ENCODE data around the gene EXOSC1. TPM values are rescaled to one million over a fixed set of nuclear protein-coding genes. Genes with fewer than 3 reads are reported as not detected.
"Not testable (repeated sequence)": the region's sequence is repeated elsewhere in the genome, so short reads cannot be mapped to it uniquely, and the experiment has no call there.

EXOSC1 gene
- polyA plus RNA-seq, 1 donor from 2014 or later: 33.5 TPM

GRCh38 chr10:97423757-97424098 lies 22.1 kb downstream of the EXOSC1 start:
- H4K20me1 ChIP-seq (ENCODE audit: insufficient read depth); H2AFZ ChIP-seq (ENCODE audit: low read depth, low read length); H3K27me3 ChIP-seq (ENCODE audit: insufficient read depth, low read depth, low read length); H3K27ac ChIP-seq (ENCODE audit: low read length); H3K4me2 ChIP-seq (ENCODE audit: low read length); H3K9ac ChIP-seq (ENCODE audit: low read length); H3K4me3 ChIP-seq (ENCODE audit: low read length); H3F3A ChIP-seq (ENCODE audit: insufficient read depth, low read length, poor library complexity, severe bottlenecking); H3K9me3 ChIP-seq (ENCODE audit: low read length); H3K9me2 ChIP-seq (ENCODE audit: insufficient read depth, low read length); H3K36me3 ChIP-seq (ENCODE audit: insufficient read depth, low read length): not testable (repeated sequence)
- H3K79me2 ChIP-seq (replicated peaks; ENCODE audit: insufficient read depth, low read length): peaks cover 19% of the 10 kb centered on the region

- Histone ChIP-seq H3K9me3 (ENCODE audit: low read length) (no peaks in the 10 kb centered on the region), H3K27me3 (ENCODE audit: insufficient read depth, low read depth, low read length) (no peaks in the 10 kb centered on the region), H3K9me2 (ENCODE audit: insufficient read depth, low read length) (no peaks in the 10 kb centered on the region), H3F3A (ENCODE audit: insufficient read depth, low read length, poor library complexity, severe bottlenecking) (no peaks in the 10 kb centered on the region), H3K9ac (ENCODE audit: low read length) (no peak overlapping the region), H4K20me1 (ENCODE audit: insufficient read depth) (no peaks in the 10 kb centered on the region), H3K79me2 (replicated peaks; ENCODE audit: insufficient read depth, low read length) (no peaks in the 10 kb centered on the region), H3K36me3 (ENCODE audit: insufficient read depth, low read length) (no peaks in the 10 kb centered on the region), H3K4me3 (ENCODE audit: low read length) (no peak overlapping the region), H3K27ac (ENCODE audit: low read length) (no peak overlapping the region), H2AFZ (ENCODE audit: low read depth, low read length) (no peak overlapping the region), H3K4me2 (ENCODE audit: low read length) (no peak overlapping the region)
- TF ChIP-seq, protein P1, sequence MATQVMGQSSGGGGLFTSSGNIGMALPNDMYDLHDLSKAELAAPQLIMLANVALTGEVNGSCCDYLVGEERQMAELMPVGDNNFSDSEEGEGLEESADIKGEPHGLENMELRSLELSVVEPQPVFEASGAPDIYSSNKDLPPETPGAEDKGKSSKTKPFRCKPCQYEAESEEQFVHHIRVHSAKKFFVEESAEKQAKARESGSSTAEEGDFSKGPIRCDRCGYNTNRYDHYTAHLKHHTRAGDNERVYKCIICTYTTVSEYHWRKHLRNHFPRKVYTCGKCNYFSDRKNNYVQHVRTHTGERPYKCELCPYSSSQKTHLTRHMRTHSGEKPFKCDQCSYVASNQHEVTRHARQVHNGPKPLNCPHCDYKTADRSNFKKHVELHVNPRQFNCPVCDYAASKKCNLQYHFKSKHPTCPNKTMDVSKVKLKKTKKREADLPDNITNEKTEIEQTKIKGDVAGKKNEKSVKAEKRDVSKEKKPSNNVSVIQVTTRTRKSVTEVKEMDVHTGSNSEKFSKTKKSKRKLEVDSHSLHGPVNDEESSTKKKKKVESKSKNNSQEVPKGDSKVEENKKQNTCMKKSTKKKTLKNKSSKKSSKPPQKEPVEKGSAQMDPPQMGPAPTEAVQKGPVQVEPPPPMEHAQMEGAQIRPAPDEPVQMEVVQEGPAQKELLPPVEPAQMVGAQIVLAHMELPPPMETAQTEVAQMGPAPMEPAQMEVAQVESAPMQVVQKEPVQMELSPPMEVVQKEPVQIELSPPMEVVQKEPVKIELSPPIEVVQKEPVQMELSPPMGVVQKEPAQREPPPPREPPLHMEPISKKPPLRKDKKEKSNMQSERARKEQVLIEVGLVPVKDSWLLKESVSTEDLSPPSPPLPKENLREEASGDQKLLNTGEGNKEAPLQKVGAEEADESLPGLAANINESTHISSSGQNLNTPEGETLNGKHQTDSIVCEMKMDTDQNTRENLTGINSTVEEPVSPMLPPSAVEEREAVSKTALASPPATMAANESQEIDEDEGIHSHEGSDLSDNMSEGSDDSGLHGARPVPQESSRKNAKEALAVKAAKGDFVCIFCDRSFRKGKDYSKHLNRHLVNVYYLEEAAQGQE (IDR thresholded peaks at IDR 0.05; ENCODE audit: borderline replicate concordance): no peak
- TF ChIP-seq TAF1 (IDR thresholded peaks at IDR 0.05; ENCODE audit: low read depth) (no peak), SMC3 (conservative IDR thresholded peaks at IDR 0.05; ENCODE audit: poor library complexity) (no peak), EZH2 (IDR thresholded peaks at IDR 0.05; ENCODE audit: borderline replicate concordance, insufficient read depth, low read length, poor library complexity, severe bottlenecking) (no peak), MXI1 (conservative IDR thresholded peaks at IDR 0.05; ENCODE audit: poor library complexity, severe bottlenecking) (no peak), RAD21 (conservative IDR thresholded peaks at IDR 0.05) (no peak), POLR2AphosphoS5 (IDR thresholded peaks at IDR 0.05) (no peak)
These were observed 29.2 kb downstream of the EXOSC1 start for GRCh38 chr10:97416565-97416964.

DNA sequence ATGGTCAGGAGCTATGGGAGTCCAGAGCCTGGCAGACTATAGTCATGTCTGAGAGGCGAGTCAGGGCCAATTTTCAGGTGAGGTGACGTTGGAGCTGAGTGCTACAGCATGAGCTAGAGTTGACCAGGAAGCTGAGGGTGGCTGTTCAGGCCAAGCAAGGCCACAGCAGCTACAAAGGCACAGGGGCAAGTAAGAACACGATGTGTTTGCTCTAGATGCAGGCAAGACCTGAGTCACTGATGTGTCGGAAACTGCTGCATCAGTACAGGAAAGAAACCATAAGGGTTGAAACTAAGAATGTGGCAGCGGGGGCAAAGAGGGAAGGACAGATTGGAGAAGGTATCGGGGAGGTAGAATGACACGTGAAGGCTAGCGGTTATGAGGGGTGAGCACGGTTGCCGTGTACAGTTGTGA lies 32.9 kb downstream of the EXOSC1 start:
- Histone ChIP-seq H3K9ac (ENCODE audit: low read length) (no peak overlapping the region), H3K27ac (ENCODE audit: low read length) (no peak overlapping the region), H3K36me3 (ENCODE audit: insufficient read depth, low read length) (no peaks in the 10 kb centered on the region), H2AFZ (ENCODE audit: low read depth, low read length) (no peak overlapping the region), H3F3A (ENCODE audit: insufficient read depth, low read length, poor library complexity, severe bottlenecking) (no peaks in the 10 kb centered on the region), H3K9me2 (ENCODE audit: insufficient read depth, low read length) (no peaks in the 10 kb centered on the region), H3K4me3 (ENCODE audit: low read length) (no peak overlapping the region), H3K9me3 (ENCODE audit: low read length) (no peaks in the 10 kb centered on the region), H4K20me1 (ENCODE audit: insufficient read depth) (no peaks in the 10 kb centered on the region), H3K27me3 (ENCODE audit: insufficient read depth, low read depth, low read length) (no peaks in the 10 kb centered on the region), H3K4me2 (ENCODE audit: low read length) (no peak overlapping the region), H3K79me2 (replicated peaks; ENCODE audit: insufficient read depth, low read length) (no peaks in the 10 kb centered on the region)
- TF ChIP-seq EP300 (conservative IDR thresholded peaks at IDR 0.05; ENCODE audit: poor library complexity, severe bottlenecking) (no peak), TAF1 (IDR thresholded peaks at IDR 0.05; ENCODE audit: low read depth) (no peak), MXI1 (conservative IDR thresholded peaks at IDR 0.05; ENCODE audit: poor library complexity, severe bottlenecking) (no peak), POLR2AphosphoS5 (IDR thresholded peaks at IDR 0.05) (no peak), RAD21 (conservative IDR thresholded peaks at IDR 0.05) (no peak), SMC3 (conservative IDR thresholded peaks at IDR 0.05; ENCODE audit: poor library complexity) (no peak), EZH2 (IDR thresholded peaks at IDR 0.05; ENCODE audit: borderline replicate concordance, insufficient read depth, low read length, poor library complexity, severe bottlenecking) (no peak)
- TF ChIP-seq, protein P1 (IDR thresholded peaks at IDR 0.05; ENCODE audit: borderline replicate concordance): no peak
- TF ChIP-seq, protein P2, sequence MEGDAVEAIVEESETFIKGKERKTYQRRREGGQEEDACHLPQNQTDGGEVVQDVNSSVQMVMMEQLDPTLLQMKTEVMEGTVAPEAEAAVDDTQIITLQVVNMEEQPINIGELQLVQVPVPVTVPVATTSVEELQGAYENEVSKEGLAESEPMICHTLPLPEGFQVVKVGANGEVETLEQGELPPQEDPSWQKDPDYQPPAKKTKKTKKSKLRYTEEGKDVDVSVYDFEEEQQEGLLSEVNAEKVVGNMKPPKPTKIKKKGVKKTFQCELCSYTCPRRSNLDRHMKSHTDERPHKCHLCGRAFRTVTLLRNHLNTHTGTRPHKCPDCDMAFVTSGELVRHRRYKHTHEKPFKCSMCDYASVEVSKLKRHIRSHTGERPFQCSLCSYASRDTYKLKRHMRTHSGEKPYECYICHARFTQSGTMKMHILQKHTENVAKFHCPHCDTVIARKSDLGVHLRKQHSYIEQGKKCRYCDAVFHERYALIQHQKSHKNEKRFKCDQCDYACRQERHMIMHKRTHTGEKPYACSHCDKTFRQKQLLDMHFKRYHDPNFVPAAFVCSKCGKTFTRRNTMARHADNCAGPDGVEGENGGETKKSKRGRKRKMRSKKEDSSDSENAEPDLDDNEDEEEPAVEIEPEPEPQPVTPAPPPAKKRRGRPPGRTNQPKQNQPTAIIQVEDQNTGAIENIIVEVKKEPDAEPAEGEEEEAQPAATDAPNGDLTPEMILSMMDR (IDR thresholded peaks at IDR 0.05; ENCODE audit: poor library complexity, severe bottlenecking): no peak
